Naive B cell (primary cell): ENCODE data around the gene CAMSAP2. TPM values are rescaled to one million over a fixed set of nuclear protein-coding genes. Genes with fewer than 3 reads are reported as not detected.
"Not testable (repeated sequence)": the region's sequence is repeated elsewhere in the genome, so short reads cannot be mapped to it uniquely, and the experiment has no call there.

Experiments
- ATAC-seq, 2 donors: fragments of 150-1000 bp; cut with Tn5 transposase; 2 replicates each; pipeline ENCODE4 v1.10.0; 2021; ENCODE audit warnings: low read depth in 2 of 2, mild to moderate bottlenecking in 2 of 2, moderate library complexity in 2 of 2
- DNase-seq: peaks from one replicate; pipeline ENCODE4 v3.0.0; 2022
- H3K27ac Mint-ChIP-seq, 6 donors: one replicate each; pipeline ENCODE4 v1.8.0; 2020 to 2022; ENCODE audit warnings: mild to moderate bottlenecking in 6 of 6, mixed read lengths in 6 of 6, moderate library complexity in 5 of 6, inconsistent platforms in 2 of 6
- H3K27me3 Mint-ChIP-seq, 3 donors: one replicate each; pipeline ENCODE4 v1.8.0; 2021 to 2022; ENCODE audit warnings: mixed read lengths in 3 of 3, mild to moderate bottlenecking in 1 of 3
- H3K36me3 Mint-ChIP-seq, 2 donors: one replicate each; pipeline ENCODE4 v1.8.0; 2020 to 2022; ENCODE audit warnings: mixed read lengths in 2 of 2, inconsistent platforms in 1 of 2, mild to moderate bottlenecking in 1 of 2
- H3K4me1 Mint-ChIP-seq, 3 donors: one replicate each; pipeline ENCODE4 v1.8.0; 2020 to 2022; ENCODE audit warnings: mixed read lengths in 3 of 3, inconsistent platforms in 1 of 3, mild to moderate bottlenecking in 1 of 3, moderate library complexity in 1 of 3
- H3K4me3 Mint-ChIP-seq, 8 donors: one replicate each; pipeline ENCODE4 v1.8.0; 2020 to 2022; ENCODE audit warnings: mild to moderate bottlenecking in 8 of 8, mixed read lengths in 8 of 8, moderate library complexity in 8 of 8, inconsistent platforms in 2 of 8
- H3K9me3 Mint-ChIP-seq, 7 donors: one replicate each; pipeline ENCODE4 v1.8.0; 2020 to 2022; ENCODE audit warnings: mixed read lengths in 7 of 7, mild to moderate bottlenecking in 5 of 7, inconsistent platforms in 2 of 7, moderate library complexity in 1 of 7
- polyA plus RNA-seq, 6 donors: library from polyadenylated mRNA; unstranded; fragments of 300-500 nt; fragmentation: Illumina TruSeq; gene quantifications; one replicate each; pipeline ENCODE4 v1.2.3, GENCODE V29; 2021; ENCODE audit warnings: low read depth in 6 of 6

CAMSAP2 gene
- polyA plus RNA-seq, 6 donors from 2014 or later = 0.04 TPM; not detected in 5

DNA sequence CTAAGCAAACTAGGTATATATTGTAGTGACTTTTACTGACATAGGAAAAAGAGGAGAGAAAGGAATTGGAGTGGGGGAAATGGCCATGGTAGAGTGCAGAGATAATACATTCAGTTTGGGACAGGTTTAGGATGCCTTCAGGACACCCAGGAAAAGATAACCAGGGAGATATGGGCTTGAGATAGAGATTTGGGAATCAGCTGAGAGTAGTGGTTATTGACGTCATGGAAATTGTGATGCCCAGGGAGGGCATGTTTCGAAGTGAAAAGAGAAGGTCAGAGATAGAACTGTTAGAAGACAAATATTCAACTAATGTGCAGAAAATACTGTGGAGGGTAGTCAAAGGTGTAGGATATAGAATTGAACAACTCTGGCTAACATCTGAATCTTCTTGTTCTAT is 40.6 kb downstream of the CAMSAP2 start:
- no peak for ATAC-seq
- peak overlapping the region in 1 of 6 donors; percentile 17 for H3K27ac Mint-ChIP-seq
- peaks cover 0 to 8% (median 0%) of the 10 kb centered on the region in 7 donors for H3K9me3 Mint-ChIP-seq
- DNase-seq = no peak
- H3K36me3 Mint-ChIP-seq = peaks cover 0 to 9% of the 10 kb centered on the region in 2 donors
- H3K4me1 Mint-ChIP-seq = peaks cover 2 to 7% (median 3%) of the 10 kb centered on the region in 3 donors
- H3K4me3 Mint-ChIP-seq = no peak overlapping the region
- no peaks in the 10 kb centered on the region for H3K27me3 Mint-ChIP-seq

DNA sequence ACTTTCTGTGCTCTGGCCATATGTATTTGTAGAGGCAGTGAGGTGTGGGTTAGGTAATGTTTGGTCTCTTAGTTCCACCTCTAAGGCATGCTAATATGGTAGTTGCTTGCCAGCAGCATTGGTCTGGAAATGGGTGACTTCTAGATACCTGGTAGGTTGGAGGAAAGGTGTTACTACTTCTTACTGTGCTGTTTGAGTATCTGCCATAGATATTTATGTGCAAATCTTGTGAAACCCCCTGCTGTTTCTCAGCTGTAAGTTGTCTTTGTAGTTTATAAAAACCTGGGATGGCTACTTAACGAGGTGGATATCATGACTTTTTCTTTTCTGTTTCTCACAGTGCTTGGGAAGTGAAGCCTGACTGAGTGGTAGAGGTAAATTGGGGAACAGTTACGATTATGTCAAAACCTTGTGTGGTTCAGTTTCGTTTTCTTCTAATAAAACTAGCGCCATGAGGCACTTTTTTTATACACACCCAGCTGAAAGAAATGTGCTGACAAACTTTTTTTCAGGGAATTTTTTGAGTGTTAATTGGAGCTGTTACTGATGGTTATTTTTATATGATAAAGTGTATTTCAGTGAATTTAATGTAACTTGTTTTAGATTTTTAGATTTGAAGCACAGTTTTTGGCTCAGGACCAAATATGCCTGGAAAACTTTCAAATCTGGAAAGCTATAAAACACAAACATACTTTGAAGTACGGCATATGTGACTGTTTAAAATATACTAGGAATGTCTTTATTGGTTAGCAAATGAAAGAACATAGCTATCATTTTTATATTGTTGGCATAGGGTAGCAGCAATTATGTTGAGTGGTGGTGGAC is 42.1 kb downstream of the CAMSAP2 start:
- Mint-ChIP-seq H3K9me3 (peaks cover 0 to 8% (median 0%) of the 10 kb centered on the region in 7 donors), H3K4me3 (peak overlapping the region in 1 of 8 donors; percentile 16), H3K27me3 (no peaks in the 10 kb centered on the region), H3K27ac (peak overlapping the region in 2 of 6 donors; percentile 21 to 31), H3K4me1 (peaks cover 0 to 5% (median 3%) of the 10 kb centered on the region in 3 donors), H3K36me3 (peaks cover 0 to 9% of the 10 kb centered on the region in 2 donors)
- DNase-seq = no peak
- peak; percentile 35 to 45 for ATAC-seq

DNA sequence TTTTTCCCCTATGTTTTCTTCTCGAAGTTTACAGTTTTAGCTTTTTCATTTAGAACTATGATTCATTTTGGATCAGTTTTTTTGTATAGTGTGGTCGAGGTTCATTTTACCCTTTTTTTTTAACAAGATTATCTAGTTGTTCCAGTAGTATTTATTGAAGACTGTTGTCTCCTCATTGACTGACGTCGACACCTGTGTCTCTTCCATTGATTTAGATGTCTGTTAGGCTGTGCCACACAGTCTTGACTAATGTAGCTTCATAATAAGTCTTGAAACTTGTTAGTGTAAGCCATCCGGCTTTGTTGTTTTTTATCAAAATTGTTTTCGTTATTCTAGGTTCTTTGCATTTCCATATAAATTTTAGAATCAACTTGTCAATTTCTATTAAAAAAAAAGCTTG is 45.2 kb downstream of the CAMSAP2 start:
- Mint-ChIP-seq H3K9me3 (peaks cover 0 to 8% (median 0%) of the 10 kb centered on the region in 7 donors), H3K4me1 (peaks cover 0 to 5% (median 3%) of the 10 kb centered on the region in 3 donors), H3K36me3 (peaks cover 0 to 9% of the 10 kb centered on the region in 2 donors), H3K27me3 (peaks cover under 1 to 8% (median 1%) of the 10 kb centered on the region in 3 donors), H3K4me3 (no peak overlapping the region), H3K27ac (no peak overlapping the region)
- no peak for ATAC-seq
- DNase-seq = no peak

DNA sequence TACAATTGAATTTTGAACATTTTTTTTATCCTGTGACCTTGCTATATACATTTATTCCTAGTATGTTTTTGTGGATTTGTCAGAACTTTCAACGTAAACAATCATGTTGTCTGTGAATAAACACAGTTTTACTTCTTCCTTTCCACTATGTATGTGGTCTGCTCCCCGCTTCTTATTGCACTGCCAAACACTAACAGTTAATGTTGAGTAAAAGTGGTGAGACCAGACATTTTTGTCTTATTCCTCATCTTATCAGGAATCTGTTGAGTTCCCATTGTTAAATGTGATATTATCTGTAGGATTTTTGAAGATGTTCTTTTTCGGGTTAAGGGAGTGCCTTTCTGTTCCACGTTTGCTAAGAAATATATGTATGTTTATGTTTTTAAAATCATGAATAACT is 45.9 kb downstream of the CAMSAP2 start:
- H3K4me1 Mint-ChIP-seq = peaks cover 0 to 5% (median 3%) of the 10 kb centered on the region in 3 donors
- peaks cover 0 to 9% of the 10 kb centered on the region in 2 donors for H3K36me3 Mint-ChIP-seq
- H3K27ac Mint-ChIP-seq = no peak overlapping the region
- H3K4me3 Mint-ChIP-seq = no peak overlapping the region
- H3K9me3 Mint-ChIP-seq = peaks cover 0 to 8% (median 0%) of the 10 kb centered on the region in 7 donors
- peaks cover 7 to 15% (median 8%) of the 10 kb centered on the region in 3 donors for H3K27me3 Mint-ChIP-seq
- DNase-seq = no peak
- ATAC-seq = no peak

DNA sequence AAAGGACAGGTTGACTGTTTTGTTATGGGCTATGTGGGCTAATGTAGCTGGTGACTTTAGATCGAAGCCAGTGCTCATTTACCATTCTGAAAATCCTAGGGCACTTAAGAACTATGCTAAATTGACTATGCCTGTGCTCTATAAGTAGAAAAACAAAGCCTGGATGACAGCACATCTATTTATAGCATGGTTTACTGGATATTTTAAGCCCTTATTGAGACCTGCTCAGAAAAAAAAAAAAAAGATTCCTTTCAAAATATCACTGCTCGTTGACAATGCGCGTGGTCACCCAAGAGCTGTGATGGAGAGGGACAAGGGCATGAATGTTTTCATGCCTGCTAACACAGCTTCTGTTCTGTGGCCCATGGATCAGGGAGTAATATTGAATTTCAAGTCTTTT is 48.1 kb downstream of the CAMSAP2 start:
- Mint-ChIP-seq H3K4me3 (no peak overlapping the region), H3K4me1 (no peaks in the 10 kb centered on the region), H3K27me3 (peaks cover 9 to 15% (median 9%) of the 10 kb centered on the region in 3 donors), H3K27ac (no peak overlapping the region), H3K36me3 (peaks cover 0 to 9% of the 10 kb centered on the region in 2 donors), H3K9me3 (peaks cover 0 to 8% (median 0%) of the 10 kb centered on the region in 7 donors)
- ATAC-seq = no peak
- no peak for DNase-seq

DNA sequence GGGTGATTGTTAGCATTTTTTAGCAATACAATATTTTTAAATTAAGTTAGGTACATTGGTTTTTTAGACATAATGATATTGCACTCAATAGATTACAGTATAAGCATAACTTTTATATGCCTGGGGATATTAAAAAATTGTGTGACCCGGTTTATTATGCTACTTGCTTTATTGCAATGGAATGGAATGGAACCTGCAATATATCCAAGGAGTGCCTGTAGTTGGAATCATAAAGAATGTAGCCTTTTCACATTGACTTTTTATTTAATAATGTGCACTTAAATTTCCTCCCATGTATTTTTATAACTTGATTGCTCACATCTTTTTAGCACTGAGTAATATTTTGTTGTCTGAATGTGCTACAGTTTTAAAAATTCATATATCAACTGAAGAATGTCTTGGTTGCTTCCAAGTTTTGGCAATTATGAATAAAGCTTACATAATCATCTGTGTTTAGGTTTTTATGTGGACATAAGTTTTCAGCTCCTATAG is 49.2 kb downstream of the CAMSAP2 start:
- Mint-ChIP-seq H3K27ac (no peak overlapping the region), H3K4me1 (no peaks in the 10 kb centered on the region), H3K4me3 (no peak overlapping the region), H3K9me3 (peaks cover 0 to 8% (median 4%) of the 10 kb centered on the region in 7 donors), H3K27me3 (peaks cover 9 to 15% (median 9%) of the 10 kb centered on the region in 3 donors), H3K36me3 (peaks cover 0 to 9% of the 10 kb centered on the region in 2 donors)
- ATAC-seq (no peak), DNase-seq (no peak)

DNA sequence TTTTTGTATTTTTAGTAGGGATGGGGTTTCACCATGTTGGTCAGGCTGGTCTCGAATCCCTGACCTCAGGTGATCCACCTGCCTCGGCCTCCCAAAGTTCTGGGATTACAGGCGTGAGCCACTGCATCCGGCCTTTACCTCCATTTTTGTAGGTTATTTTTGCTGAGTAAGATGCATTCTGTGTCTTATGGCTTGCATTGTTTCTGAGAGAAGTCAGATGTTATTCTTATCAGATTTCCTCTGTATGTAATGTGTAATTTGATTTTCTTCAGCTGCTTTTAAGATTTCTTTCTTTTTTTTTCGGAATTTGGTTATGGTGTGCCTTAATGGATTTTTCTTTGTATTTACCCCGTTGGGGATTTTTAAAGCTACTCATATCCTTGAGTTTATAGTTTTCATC is 52.3 kb downstream of the CAMSAP2 start:
- peaks cover 9 to 19% (median 9%) of the 10 kb centered on the region in 3 donors for H3K27me3 Mint-ChIP-seq
- not testable (repeated sequence) for DNase-seq, H3K4me3 Mint-ChIP-seq, H3K4me1 Mint-ChIP-seq, H3K36me3 Mint-ChIP-seq, H3K9me3 Mint-ChIP-seq, H3K27ac Mint-ChIP-seq, ATAC-seq

DNA sequence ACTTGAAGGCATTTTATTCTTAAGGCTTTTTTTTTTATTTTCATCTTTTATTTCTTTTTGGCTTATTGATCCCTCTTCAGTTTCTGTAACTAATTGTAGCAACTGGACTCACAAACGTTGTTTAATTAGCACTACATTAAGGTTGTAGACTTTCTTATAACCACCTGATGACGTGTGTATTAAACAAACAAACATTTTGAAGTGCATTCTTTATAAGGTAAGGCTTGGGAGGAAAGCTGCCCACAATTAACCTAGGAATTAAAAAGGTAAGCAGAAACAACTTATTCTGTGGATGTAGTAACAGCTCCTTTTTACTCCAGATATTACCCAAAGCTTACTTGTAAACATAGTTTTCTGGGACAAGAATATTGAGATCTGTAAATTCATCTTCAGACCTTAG is 55.0 kb downstream of the CAMSAP2 start:
- ATAC-seq (no peak), DNase-seq (no peak)
- Mint-ChIP-seq H3K27me3 (peaks cover 9 to 13% (median 9%) of the 10 kb centered on the region in 3 donors), H3K27ac (no peak overlapping the region), H3K4me3 (no peak overlapping the region), H3K36me3 (no peaks in the 10 kb centered on the region), H3K4me1 (no peaks in the 10 kb centered on the region), H3K9me3 (peaks cover 0 to 6% (median 2%) of the 10 kb centered on the region in 7 donors)

DNA sequence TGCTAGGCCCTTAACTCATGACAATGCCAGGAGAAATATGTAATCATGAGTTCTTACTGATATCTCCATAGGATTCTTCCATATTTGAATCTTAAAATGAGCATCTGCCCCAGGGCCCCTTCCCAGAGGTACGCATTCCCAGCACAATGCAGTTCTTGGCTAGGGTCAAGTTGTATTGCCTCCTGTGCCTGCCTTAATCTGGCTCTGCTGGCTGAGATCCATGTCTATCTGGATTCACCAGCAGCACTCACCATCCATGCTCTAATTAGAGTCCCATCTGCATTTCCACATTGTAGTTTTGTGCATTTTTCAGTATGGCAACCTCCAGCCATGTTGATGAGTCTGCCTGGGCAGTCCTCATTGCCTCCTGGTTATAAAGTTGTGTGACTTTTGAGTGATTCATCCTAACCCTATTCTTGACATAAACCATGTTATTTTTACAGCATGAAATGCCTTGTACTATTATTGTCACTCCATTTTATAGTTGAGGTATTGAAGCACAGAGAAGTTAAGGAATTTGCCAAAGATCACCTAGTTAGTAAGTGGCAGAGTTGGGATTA is 55.9 kb downstream of the CAMSAP2 start:
- H3K4me3 Mint-ChIP-seq = no peak overlapping the region
- peaks cover under 1 to 5% (median 4%) of the 10 kb centered on the region in 3 donors for H3K27me3 Mint-ChIP-seq
- peak overlapping the region in 1 of 6 donors; percentile 16 for H3K27ac Mint-ChIP-seq
- no peaks in the 10 kb centered on the region for H3K4me1 Mint-ChIP-seq
- no peaks in the 10 kb centered on the region for H3K36me3 Mint-ChIP-seq
- peaks cover 0 to 6% (median 2%) of the 10 kb centered on the region in 7 donors for H3K9me3 Mint-ChIP-seq
- ATAC-seq (no peak), DNase-seq (no peak)

DNA sequence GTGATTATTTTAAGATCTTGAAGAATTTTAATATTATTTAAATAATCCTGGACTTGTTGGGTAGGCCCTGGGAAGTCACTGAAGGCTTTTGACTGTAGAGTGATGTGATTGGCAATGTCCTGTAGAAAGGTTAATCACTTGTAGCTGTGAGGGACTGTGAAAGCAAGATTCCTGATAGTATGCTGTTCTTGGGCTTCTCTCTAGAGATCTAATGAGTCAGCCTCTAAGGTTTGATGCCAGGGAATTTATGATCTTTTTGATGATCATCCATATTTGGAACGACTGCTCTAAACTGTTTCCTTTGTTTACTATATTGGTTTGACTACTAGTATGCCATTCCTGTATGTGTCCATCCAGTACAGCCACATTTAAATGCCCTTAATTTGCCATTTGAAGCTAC is 56.5 kb downstream of the CAMSAP2 start:
- H3K4me1 Mint-ChIP-seq = no peaks in the 10 kb centered on the region
- H3K36me3 Mint-ChIP-seq = no peaks in the 10 kb centered on the region
- DNase-seq (no peak), ATAC-seq (no peak)
- no peak overlapping the region for H3K4me3 Mint-ChIP-seq
- peaks cover 0 to 6% (median 2%) of the 10 kb centered on the region in 7 donors for H3K9me3 Mint-ChIP-seq
- H3K27ac Mint-ChIP-seq = no peak overlapping the region
- peaks cover 0 to 8% (median 4%) of the 10 kb centered on the region in 3 donors for H3K27me3 Mint-ChIP-seq

DNA sequence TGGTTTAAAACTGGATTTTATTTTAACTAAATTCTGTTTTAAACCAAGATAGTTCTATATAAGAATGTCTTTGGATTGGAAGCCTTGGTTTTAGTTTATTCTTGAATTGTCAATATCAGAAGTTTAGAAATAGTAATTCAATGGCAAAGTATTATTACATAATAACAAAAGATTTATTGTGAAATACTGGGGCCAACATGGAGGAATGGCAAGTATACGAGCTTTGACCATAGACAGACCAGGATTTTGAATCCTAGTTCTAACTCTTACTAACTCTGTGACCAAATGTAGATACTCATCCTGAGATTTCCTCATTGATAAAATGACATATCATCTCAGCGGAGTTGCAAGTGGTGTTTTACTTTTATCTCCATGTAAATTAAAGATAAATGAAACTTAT is 63.3 kb downstream of the CAMSAP2 start:
- Mint-ChIP-seq H3K4me3 (no peak overlapping the region), H3K9me3 (no peaks in the 10 kb centered on the region), H3K36me3 (no peaks in the 10 kb centered on the region), H3K27me3 (peaks cover 7 to 15% (median 11%) of the 10 kb centered on the region in 3 donors), H3K27ac (peak overlapping the region in 1 of 6 donors; percentile 83), H3K4me1 (no peaks in the 10 kb centered on the region)
- no peak for DNase-seq
- ATAC-seq = no peak

DNA sequence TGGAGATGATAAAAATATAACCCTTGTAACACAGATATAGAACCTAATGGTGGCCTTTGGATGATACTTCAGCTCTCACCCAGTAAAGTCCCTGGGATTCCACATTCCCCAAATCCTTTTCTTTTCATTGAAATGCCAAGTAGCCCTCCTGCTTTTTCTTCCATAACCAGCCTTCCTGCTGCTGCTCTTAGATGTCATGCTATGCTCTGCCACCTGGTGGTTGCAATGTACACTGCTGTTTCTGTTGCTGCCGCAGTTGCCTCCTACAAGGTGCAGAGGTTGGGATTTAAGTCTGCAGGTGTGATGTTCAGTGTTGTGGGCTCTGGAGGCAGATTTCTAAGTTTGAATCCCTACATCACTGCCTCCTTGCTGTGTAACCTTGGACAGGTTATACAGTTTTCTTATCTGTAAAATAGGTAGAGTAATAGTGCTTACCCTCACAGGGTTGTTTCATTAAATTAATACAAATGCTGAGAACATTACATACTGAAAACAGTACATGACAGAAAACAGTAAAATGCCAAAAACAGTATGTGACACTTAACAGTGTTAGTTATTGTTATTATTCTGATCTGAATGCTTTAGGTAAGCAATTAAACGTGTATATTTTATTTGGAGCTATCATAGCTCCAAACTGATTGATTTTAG is 64.3 kb downstream of the CAMSAP2 start:
- DNase-seq (peak; percentile 50), ATAC-seq (peak; percentile 58 to 79)
- Mint-ChIP-seq H3K36me3 (no peaks in the 10 kb centered on the region), H3K27ac (peak overlapping the region in 1 of 6 donors; percentile 22), H3K27me3 (peaks cover 7 to 15% (median 11%) of the 10 kb centered on the region in 3 donors), H3K9me3 (no peaks in the 10 kb centered on the region), H3K4me1 (no peaks in the 10 kb centered on the region), H3K4me3 (no peak overlapping the region)

DNA sequence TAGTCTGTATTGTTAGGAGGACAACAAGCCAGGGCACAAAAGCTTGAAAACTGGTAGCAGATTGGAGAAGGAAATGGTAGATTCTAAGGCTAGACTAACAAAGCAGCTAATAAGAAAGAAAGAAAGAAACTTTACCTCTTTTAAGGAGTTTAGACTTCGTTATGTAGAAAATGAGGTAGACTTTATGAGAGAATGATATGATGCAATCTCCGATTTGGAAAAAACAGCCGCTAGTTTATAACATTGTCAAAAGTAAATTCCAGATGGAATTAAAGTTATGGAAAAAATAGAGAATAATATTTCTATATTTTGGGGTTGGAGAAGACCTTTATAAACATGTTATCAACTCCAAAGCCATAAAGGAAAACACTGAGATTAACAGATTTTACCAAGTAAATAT is 67.0 kb downstream of the CAMSAP2 start:
- Mint-ChIP-seq H3K27me3 (peaks cover 12 to 20% (median 13%) of the 10 kb centered on the region in 3 donors), H3K9me3 (no peaks in the 10 kb centered on the region), H3K4me1 (no peaks in the 10 kb centered on the region), H3K27ac (no peak overlapping the region), H3K36me3 (no peaks in the 10 kb centered on the region), H3K4me3 (no peak overlapping the region)
- DNase-seq (no peak), ATAC-seq (no peak)
